IMR-90 (cell line): Measurements from ENCODE around the gene DDI2. TPM values are rescaled to one million over a fixed set of nuclear protein-coding genes. Genes with fewer than 3 reads are reported as not detected.

Source experiments
- ATAC-seq: fragments of 200-7000 bp; cut with Tn5 transposase; 2 replicates; pipeline ENCODE4 v1.9.1; 2020; ENCODE audit warnings: low read depth, mild to moderate bottlenecking, moderate library complexity
- BruUV-seq: library from RNA; stranded (reverse); fragments of 400-500 nt; replicated peaks from 2 replicates; lab custom pipeline; 2021; lab: Mats Ljungman, UMichigan
- CTCF ChIA-PET: fragments of 300-600 bp; formaldehyde crosslinking; extraction: SDS; loops from one replicate; lab custom pipeline; 2021; ENCODE audit warnings: antibody characterized with exemption; lab: Yijun Ruan, JAX
- POLR2A ChIA-PET: fragments of 300-600 bp; sonication (Branson Sonifier 250); formaldehyde crosslinking; loops from one replicate; lab custom pipeline; 2022; ENCODE audit warnings: antibody characterized with exemption; ENCODE audit not compliant: unreplicated experiment; lab: Charles Lee
- DNase-seq: peaks from one replicate; pipeline ENCODE4 v3.0.0; 2013
- H2AFZ ChIP-seq: replicated peaks from 2 replicates; pipeline ENCODE3; 2013; ENCODE audit warnings: low read length, mild to moderate bottlenecking; ENCODE audit not compliant: poor library complexity
- H2AK5ac ChIP-seq: 2 replicates; pipeline ENCODE4 v1.6.1; 2013; ENCODE audit warnings: low read depth, low read length, inconsistent platforms
- H2AK9ac ChIP-seq: replicated peaks from 2 replicates; pipeline ENCODE3; 2013; ENCODE audit warnings: mild to moderate bottlenecking, low read depth, low read length, moderate library complexity; ENCODE audit not compliant: poor library complexity
- H2BK120ac ChIP-seq: 2 replicates; pipeline ENCODE4 v1.6.1; 2013; ENCODE audit warnings: low read depth, low read length, inconsistent platforms
- H2BK15ac ChIP-seq: 3 replicates; pipeline ENCODE4 v1.6.1; 2013; ENCODE audit warnings: low read depth, low read length, inconsistent platforms
- H2BK20ac ChIP-seq: 2 replicates; pipeline ENCODE4 v1.6.1; 2013; ENCODE audit warnings: low read depth, mild to moderate bottlenecking, inconsistent platforms, low read length, moderate library complexity
- H2BK5ac ChIP-seq: 2 replicates; pipeline ENCODE4 v1.6.1; 2013; ENCODE audit warnings: mild to moderate bottlenecking, low read depth, low read length, inconsistent platforms; ENCODE audit not compliant: poor library complexity, severe bottlenecking
- H3K14ac ChIP-seq: replicated peaks from 2 replicates; pipeline ENCODE4 v1.6.1; 2013; ENCODE audit warnings: low read depth, low read length, inconsistent platforms
- H3K18ac ChIP-seq: 2 replicates; pipeline ENCODE4 v1.6.1; 2013; ENCODE audit warnings: low read depth, low read length, control low read depth
- H3K23ac ChIP-seq: 2 replicates; pipeline ENCODE4 v1.6.1; 2013; ENCODE audit warnings: low read depth, low read length, inconsistent platforms
- H3K27ac ChIP-seq: 2 replicates; pipeline ENCODE4 v1.5.1; 2013; ENCODE audit warnings: mild to moderate bottlenecking, control low read depth, low read length; ENCODE audit not compliant: insufficient read depth
- H3K27me3 ChIP-seq: 2 replicates; pipeline ENCODE4 v1.6.1; 2013; ENCODE audit warnings: low read length; ENCODE audit not compliant: control insufficient read depth, insufficient read depth
- H3K36me3 ChIP-seq: 2 replicates; pipeline ENCODE4 v1.6.1; 2013; ENCODE audit warnings: low read length, mixed read lengths; ENCODE audit not compliant: control insufficient read depth, insufficient read depth
- H3K4ac ChIP-seq: 2 replicates; pipeline ENCODE4 v1.6.1; 2013; ENCODE audit warnings: low read depth, low read length, inconsistent platforms
- H3K4me1 ChIP-seq: 2 replicates; pipeline ENCODE4 v1.6.1; 2013; ENCODE audit warnings: low read length, mixed read lengths; ENCODE audit not compliant: control insufficient read depth, insufficient read depth
- H3K4me2 ChIP-seq: 2 replicates; pipeline ENCODE4 v1.6.1; 2013; ENCODE audit warnings: low read depth, mild to moderate bottlenecking, control low read depth, low read length, moderate library complexity
- H3K4me3 ChIP-seq: 2 replicates; pipeline ENCODE4 v1.5.1; 2013; ENCODE audit warnings: low read depth, mild to moderate bottlenecking, control low read depth, low read length, moderate library complexity; ENCODE audit not compliant: insufficient read depth
- H3K56ac ChIP-seq: 2 replicates; pipeline ENCODE4 v1.6.1; 2013; ENCODE audit warnings: low read length, inconsistent platforms; ENCODE audit not compliant: insufficient read depth; ENCODE audit errors: extremely low read depth
- H3K79me1 ChIP-seq, 2 experiments: 2 replicates each; pipeline ENCODE4 v1.6.1; 2013; ENCODE audit warnings: low read length in 2 of 2, inconsistent platforms in 1 of 2, low read depth in 1 of 2
- H3K9ac ChIP-seq: 2 replicates; pipeline ENCODE4 v1.6.1; 2013; ENCODE audit warnings: low read depth, low read length, control low read depth
- H3K9me1 ChIP-seq: 2 replicates; pipeline ENCODE4 v1.6.1; 2013; ENCODE audit warnings: low read length, inconsistent platforms; ENCODE audit not compliant: insufficient read depth
- H3K9me3 ChIP-seq: 2 replicates; pipeline ENCODE4 v1.6.1; 2013; ENCODE audit warnings: low read length; ENCODE audit not compliant: control insufficient read depth, insufficient read depth
- H4K20me1 ChIP-seq: 2 replicates; pipeline ENCODE4 v1.6.1; 2013; ENCODE audit warnings: low read length, inconsistent platforms; ENCODE audit not compliant: insufficient read depth
- H4K5ac ChIP-seq: 2 replicates; pipeline ENCODE4 v1.6.1; 2013; ENCODE audit warnings: mild to moderate bottlenecking, low read depth, low read length, control low read depth
- H4K8ac ChIP-seq, 2 experiments: 2 replicates each; pipeline ENCODE4 v1.6.1; 2013; ENCODE audit warnings: low read depth in 2 of 2, low read length in 2 of 2, control low read depth in 1 of 2, inconsistent platforms in 1 of 2
- H4K91ac ChIP-seq: 2 replicates; pipeline ENCODE4 v1.6.1; 2013; ENCODE audit warnings: low read depth, low read length, inconsistent platforms; ENCODE audit not compliant: insufficient read depth
- CHD1 ChIP-seq: IDR thresholded peaks from 2 replicates; pipeline ENCODE4 v1.6.1; 2012; ENCODE audit warnings: low read depth, low read length, improper control_type of control experiment
- MAFK ChIP-seq: IDR thresholded peaks from 2 replicates; pipeline ENCODE4 v1.6.1; 2012; ENCODE audit warnings: low read depth, low read length, improper control_type of control experiment
- MAZ ChIP-seq: IDR thresholded peaks from 2 replicates; pipeline ENCODE4 v1.6.1; 2012; ENCODE audit warnings: low read depth, mild to moderate bottlenecking, low read length, improper control_type of control experiment, moderate library complexity, borderline replicate concordance
- NFE2L2 ChIP-seq: fragments of 150-350 bp; IDR thresholded peaks from 2 replicates; pipeline ENCODE4 v1.6.1; 2016; ENCODE audit warnings: low read depth, mild to moderate bottlenecking, low read length
- RFX5 ChIP-seq: IDR thresholded peaks from 2 replicates; pipeline ENCODE4 v1.8.0; 2012; ENCODE audit warnings: low read depth, mild to moderate bottlenecking, low read length, moderate library complexity
- WGBS, 2 experiments: methylation state at CpG; one replicate each; pipeline versions ENCODE4 v1.1.5 to v1.1.7; 2013; ENCODE audit warnings: missing lambda C conversion rate in 2 of 2; ENCODE audit not compliant: insufficient read length in 1 of 2; ENCODE audit errors: extremely low coverage in 2 of 2; 5-methylcytosine and 5-hydroxymethylcytosine counted together
- dilution Hi-C: fragments of 300-500 bp; cut with HindIII; formaldehyde crosslinking; loops from one replicate; pipeline ENCODE4 v1.14.3; 2018; ENCODE audit warnings: low sequenced_read_pairs; ENCODE audit not compliant: unreplicated experiment
- in situ Hi-C: fragments of 300-500 bp; cut with MboI; formaldehyde crosslinking; loops from 3 replicates; pipeline ENCODE4 v1.14.3; 2019; ENCODE audit warnings: low sequenced_read_pairs, inconsistent platforms, mixed read lengths
- intact Hi-C: fragments of 100-400 bp; cut with micrococcal nuclease; formaldehyde crosslinking; loops from 2 replicates; pipeline ENCODE4 v1.10.0; 2022
- polyA plus RNA-seq, 3 experiments: library from polyadenylated mRNA; depleted of rRNA; stranded (reverse); fragments of >200 nt; gene quantifications; 2 replicates each; pipeline ENCODE4 v1.2.3, GENCODE V29; 2012; ENCODE audit warnings: low replicate concordance in 1 of 3
- total RNA-seq: library from RNA; depleted of rRNA; stranded (reverse); fragments of >200 nt; gene quantifications from 2 replicates; pipeline ENCODE4 v1.2.3, GENCODE V29; 2012
- TF ChIP-seq, protein P1 (sequence below): fragments of 150-350 bp; IDR thresholded peaks from 2 replicates; pipeline ENCODE4 v1.6.1; 2016; ENCODE audit warnings: low read depth, mild to moderate bottlenecking, low read length, moderate library complexity, borderline replicate concordance
- TF ChIP-seq, protein P2 (sequence below): conservative IDR thresholded peaks from 2 replicates; pipeline ENCODE4 v1.5.1; 2012; ENCODE audit warnings: mild to moderate bottlenecking, low read depth, low read length, improper control_type of control experiment

DDI2 gene
- total and polyA plus RNA-seq, 2 of the 4 experiments (the other 2 are of a cell fraction): 6.0 to 13.4 TPM

DNA sequence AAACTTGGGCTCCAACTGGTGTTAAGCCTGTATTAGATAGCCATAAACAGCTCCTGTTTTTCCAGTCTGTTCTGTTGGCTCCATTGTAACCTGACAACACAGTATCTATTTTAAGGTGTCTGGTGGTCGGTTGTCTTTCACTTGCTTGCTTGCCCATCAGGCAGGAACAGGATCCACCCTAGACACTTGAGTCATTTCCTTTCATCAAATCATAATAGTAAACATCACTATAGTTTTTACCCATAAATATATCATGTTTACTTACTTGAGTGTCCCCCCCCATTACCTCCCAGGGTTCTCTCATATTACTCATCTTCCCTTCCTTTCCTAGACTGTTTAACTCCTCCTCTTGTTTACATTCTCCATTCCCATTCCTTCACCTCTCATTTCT, 2.9 kb downstream of the DDI2 start:
- no peak overlapping the region for H2BK15ac ChIP-seq
- peaks cover 18 to 50% of the 10 kb centered on the region in 2 experiments; a peak in 3 of 4 replicates for H3K79me1 ChIP-seq
- peaks cover 35% of the 10 kb centered on the region for H4K20me1 ChIP-seq
- peaks cover 15% of the 10 kb centered on the region for H3K9me1 ChIP-seq
- BruUV-seq: no TSS peak
- dilution Hi-C loops (no loop called here), intact Hi-C loops (no loop called here), in situ Hi-C loops (no loop called here)
- no peak overlapping the region for H2AFZ ChIP-seq
- no peak overlapping the region for H3K9ac ChIP-seq
- 0% methylated on average over 1 of the region's 1 CpG; no CpG with 5 or more reads in 1 of the 2 experiments for WGBS, 2 experiments
- no peak overlapping the region; the same call in 1 of the 2 replicates for H3K18ac ChIP-seq
- peaks cover 11% of the 10 kb centered on the region for H3K4me1 ChIP-seq
- peak overlapping the region; percentile 42; the same call in 1 of the 2 replicates for H2BK120ac ChIP-seq
- no peak overlapping the region for H3K27ac ChIP-seq
- peak overlapping the region; percentile 1; the same call in 1 of the 2 replicates for H2AK5ac ChIP-seq
- peak overlapping the region; percentile 47; the same call in 1 of the 2 replicates for H3K4me2 ChIP-seq
- H3K4ac ChIP-seq: peak overlapping the region; percentile 46; the same call in 1 of the 2 replicates
- no peaks in the 10 kb centered on the region for H3K36me3 ChIP-seq
- no peaks in the 10 kb centered on the region for H3K9me3 ChIP-seq
- H2BK20ac ChIP-seq: peak overlapping the region; percentile 73; the same call in 1 of the 2 replicates
- ChIA-PET POLR2A (no interaction called here), CTCF (interaction anchor here (0.7 kb wide), 1 partner anchor 9 kb away, joined by 3 read pairs; no protein-coding TSS in a partner anchor)
- H3K4me3 ChIP-seq: no peak overlapping the region; the same call in 1 of the 2 replicates
- peak overlapping the region; percentile 57 for H3K14ac ChIP-seq
- no peak overlapping the region for H3K56ac ChIP-seq
- peak overlapping the region; percentile 65; the same call in 1 of the 2 replicates for H3K23ac ChIP-seq
- no peak overlapping the region; the same call in 1 of the 2 replicates for H4K91ac ChIP-seq
- no peak overlapping the region for H2AK9ac ChIP-seq
- H2BK5ac ChIP-seq: peak overlapping the region; percentile 64
- H4K5ac ChIP-seq: no peak overlapping the region
- no peak for ATAC-seq
- no peaks in the 10 kb centered on the region for H3K27me3 ChIP-seq
- peak; percentile 75 for DNase-seq
- H4K8ac ChIP-seq: peak overlapping the region in 1 of 2 experiments; percentile 50; a peak in 1 of 4 replicates
- no peak for TF ChIP-seq RFX5
- TF ChIP-seq, protein P1, sequence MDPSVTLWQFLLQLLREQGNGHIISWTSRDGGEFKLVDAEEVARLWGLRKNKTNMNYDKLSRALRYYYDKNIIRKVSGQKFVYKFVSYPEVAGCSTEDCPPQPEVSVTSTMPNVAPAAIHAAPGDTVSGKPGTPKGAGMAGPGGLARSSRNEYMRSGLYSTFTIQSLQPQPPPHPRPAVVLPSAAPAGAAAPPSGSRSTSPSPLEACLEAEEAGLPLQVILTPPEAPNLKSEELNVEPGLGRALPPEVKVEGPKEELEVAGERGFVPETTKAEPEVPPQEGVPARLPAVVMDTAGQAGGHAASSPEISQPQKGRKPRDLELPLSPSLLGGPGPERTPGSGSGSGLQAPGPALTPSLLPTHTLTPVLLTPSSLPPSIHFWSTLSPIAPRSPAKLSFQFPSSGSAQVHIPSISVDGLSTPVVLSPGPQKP: no peak
- no peak for TF ChIP-seq NFE2L2
- TF ChIP-seq CHD1: no peak
- TF ChIP-seq, protein P2, sequence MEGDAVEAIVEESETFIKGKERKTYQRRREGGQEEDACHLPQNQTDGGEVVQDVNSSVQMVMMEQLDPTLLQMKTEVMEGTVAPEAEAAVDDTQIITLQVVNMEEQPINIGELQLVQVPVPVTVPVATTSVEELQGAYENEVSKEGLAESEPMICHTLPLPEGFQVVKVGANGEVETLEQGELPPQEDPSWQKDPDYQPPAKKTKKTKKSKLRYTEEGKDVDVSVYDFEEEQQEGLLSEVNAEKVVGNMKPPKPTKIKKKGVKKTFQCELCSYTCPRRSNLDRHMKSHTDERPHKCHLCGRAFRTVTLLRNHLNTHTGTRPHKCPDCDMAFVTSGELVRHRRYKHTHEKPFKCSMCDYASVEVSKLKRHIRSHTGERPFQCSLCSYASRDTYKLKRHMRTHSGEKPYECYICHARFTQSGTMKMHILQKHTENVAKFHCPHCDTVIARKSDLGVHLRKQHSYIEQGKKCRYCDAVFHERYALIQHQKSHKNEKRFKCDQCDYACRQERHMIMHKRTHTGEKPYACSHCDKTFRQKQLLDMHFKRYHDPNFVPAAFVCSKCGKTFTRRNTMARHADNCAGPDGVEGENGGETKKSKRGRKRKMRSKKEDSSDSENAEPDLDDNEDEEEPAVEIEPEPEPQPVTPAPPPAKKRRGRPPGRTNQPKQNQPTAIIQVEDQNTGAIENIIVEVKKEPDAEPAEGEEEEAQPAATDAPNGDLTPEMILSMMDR: no peak
- no peak for TF ChIP-seq MAFK
- TF ChIP-seq MAZ: 0 out of 2 replicates have a peak, but pooled peaks have one; percentile 18
